Measurements from ENCODE around the gene AMH.

Gene AMH

GRCh38 chr19:2274185-2274711, 25.1 kb downstream of the AMH start:
- no peak for TF ChIP-seq CTCF (IDR thresholded peaks at IDR 0.05; ENCODE audit: insufficient read depth, low read length, missing control alignments)
- DNase-seq (ENCODE audit: low read depth, low spot score) = no peak
- H3K4me3 ChIP-seq (ENCODE audit: low read depth, low read length) = peak overlapping the region; percentile 48; the same call in 1 of the 2 replicates
- ChIA-PET POLR2A (interaction anchor here (2.1 kb wide), 1 partner anchor 13 kb away, joined by 9 read pairs; no protein-coding TSS in a partner anchor), CTCF (interaction anchor here (0.6 to 3.7 kb wide), 23 partner anchors 9 to 124 kb away, joined by 3 to 16 read pairs (median 6); no protein-coding TSS in a partner anchor)

- no peak overlapping the region for H3K4me3 ChIP-seq (ENCODE audit: low read depth, low read length)
- POLR2A ChIA-PET = interaction anchor here (2.1 kb wide), 1 partner anchor 12 kb away, joined by 9 read pairs; no protein-coding TSS in a partner anchor
- CTCF ChIA-PET = interaction anchor here (0.7 to 3.7 kb wide), 22 partner anchors 8 to 359 kb away, joined by 3 to 16 read pairs (median 8); no protein-coding TSS in a partner anchor
- peak; percentile 72 for TF ChIP-seq CTCF (IDR thresholded peaks at IDR 0.05; ENCODE audit: insufficient read depth, low read length, missing control alignments)
- DNase-seq (ENCODE audit: low read depth, low spot score) = no peak
These were observed 25.9 kb downstream of the AMH start for GRCh38 chr19:2274931-2275535.

- TF ChIP-seq CTCF (IDR thresholded peaks at IDR 0.05; ENCODE audit: insufficient read depth, low read length, missing control alignments) = no peak
- H3K4me3 ChIP-seq (ENCODE audit: low read depth, low read length) = no peak overlapping the region
- ChIA-PET CTCF (interaction anchor here (0.7 to 3.3 kb wide), 14 partner anchors 12 to 358 kb away, joined by 3 to 14 read pairs (median 10); no protein-coding TSS in a partner anchor), POLR2A (interaction anchor here (2.1 kb wide), 1 partner anchor 12 kb away, joined by 9 read pairs; no protein-coding TSS in a partner anchor)
- no peak for DNase-seq (ENCODE audit: low read depth, low spot score)
These were observed 26.7 kb downstream of the AMH start for GRCh38 chr19:2275588-2276428.

GRCh38 chr19:2276429-2276986, 27.4 kb downstream of the AMH start:
- CTCF ChIA-PET = interaction anchor here (3.2 to 3.3 kb wide), 2 partner anchors 113 to 115 kb away, joined by 10 to 11 read pairs; no protein-coding TSS in a partner anchor
- POLR2A ChIA-PET = interaction anchor here (1.0 to 2.1 kb wide), 2 partner anchors 11 to 51 kb away, joined by 3 to 9 read pairs; no protein-coding TSS in a partner anchor
- H3K4me3 ChIP-seq (ENCODE audit: low read depth, low read length) = no peak overlapping the region
- no peak for TF ChIP-seq CTCF (IDR thresholded peaks at IDR 0.05; ENCODE audit: insufficient read depth, low read length, missing control alignments)
- DNase-seq (ENCODE audit: low read depth, low spot score) = no peak

GRCh38 chr19:2277138-2277537, 28.0 kb downstream of the AMH start:
- ChIA-PET POLR2A (interaction anchor here (1.0 kb wide), 1 partner anchor 51 kb away, joined by 3 read pairs; no protein-coding TSS in a partner anchor), CTCF (interaction anchor here (1.1 to 3.2 kb wide), 2 partner anchors 14 to 113 kb away, joined by 4 to 11 read pairs; no protein-coding TSS in a partner anchor)
- H3K4me3 ChIP-seq (ENCODE audit: low read depth, low read length) = no peak overlapping the region
- no peak for DNase-seq (ENCODE audit: low read depth, low spot score)
- no peak for TF ChIP-seq CTCF (IDR thresholded peaks at IDR 0.05; ENCODE audit: insufficient read depth, low read length, missing control alignments)

All from AG04449 (cell line).